OCI-LY7 (cell line): ENCODE data around the gene ABR. TPM values are rescaled to one million over a fixed set of nuclear protein-coding genes. Genes with fewer than 3 reads are reported as not detected.

ENCODE experiments used
- BruUV-seq: library from RNA; stranded (reverse); fragments of 400-500 nt; replicated peaks from 2 replicates; lab custom pipeline; 2021; lab: Mats Ljungman, UMichigan
- CTCF ChIA-PET: fragments of 300-600 bp; sonication (Branson Sonifier 250); formaldehyde crosslinking; loops from one replicate; lab custom pipeline; 2022; ENCODE audit warnings: antibody characterized with exemption; ENCODE audit not compliant: unreplicated experiment; lab: Charles Lee
- POLR2A ChIA-PET: fragments of 300-600 bp; sonication (Branson Sonifier 250); formaldehyde crosslinking; loops from one replicate; lab custom pipeline; 2022; ENCODE audit warnings: antibody characterized with exemption; lab: Charles Lee
- DNase-seq: peaks from one replicate; pipeline ENCODE4 v3.0.0-alpha.2; 2015; ENCODE audit warnings: low spot score
- H2AFZ ChIP-seq: fragments of 200-600 bp; sonication (generic), shearing (Covaris generic); 2 replicates; pipeline ENCODE4 v1.6.1; 2014; ENCODE audit warnings: mild to moderate bottlenecking, antibody characterized with exemption, low read length, moderate library complexity
- H3K27ac ChIP-seq: fragments of 200-600 bp; sonication (generic); 2 replicates; pipeline ENCODE4 v1.5.1; 2014; ENCODE audit warnings: mixed run types, low read depth, mild to moderate bottlenecking, moderate library complexity, low read length, inconsistent platforms; ENCODE audit not compliant: poor library complexity, severe bottlenecking
- H3K36me3 ChIP-seq: fragments of 200-600 bp; sonication (generic); 2 replicates; pipeline ENCODE4 v1.6.1; 2014; ENCODE audit warnings: mild to moderate bottlenecking, antibody characterized with exemption, low read length, moderate library complexity, mixed read lengths; ENCODE audit not compliant: insufficient read depth
- H3K4me1 ChIP-seq: fragments of 200-600 bp; sonication (generic); 2 replicates; pipeline ENCODE4 v1.5.1; 2014; ENCODE audit warnings: mild to moderate bottlenecking, low read length; ENCODE audit not compliant: insufficient read depth, poor library complexity, severe bottlenecking
- H3K4me2 ChIP-seq: fragments of 200-600 bp; sonication (generic); 2 replicates; pipeline ENCODE4 v1.6.1; 2014; ENCODE audit warnings: mild to moderate bottlenecking, low read length
- H3K4me3 ChIP-seq: fragments of 200-600 bp; sonication (generic); 2 replicates; pipeline ENCODE4 v1.5.1; 2014; ENCODE audit warnings: mild to moderate bottlenecking, low read depth, low read length; ENCODE audit not compliant: poor library complexity, severe bottlenecking
- H3K79me2 ChIP-seq: fragments of 200-600 bp; sonication (generic); 2 replicates; pipeline ENCODE4 v1.6.1; 2016; ENCODE audit warnings: low read depth, mild to moderate bottlenecking, low read length, moderate library complexity, mixed read lengths; ENCODE audit not compliant: insufficient read depth
- H3K9me2 ChIP-seq: fragments of 200-600 bp; sonication (generic); 2 replicates; pipeline ENCODE4 v1.6.1; 2016; ENCODE audit warnings: mild to moderate bottlenecking, low read length, mixed read lengths; ENCODE audit not compliant: insufficient read depth
- H3K9me3 ChIP-seq: fragments of 200-600 bp; sonication (generic); 2 replicates; pipeline ENCODE4 v1.6.1; 2014; ENCODE audit warnings: mild to moderate bottlenecking, mixed run types, low read length, mixed read lengths
- H4K20me1 ChIP-seq: fragments of 200-600 bp; sonication (generic); 2 replicates; pipeline ENCODE4 v1.6.1; 2014; ENCODE audit warnings: mild to moderate bottlenecking, antibody characterized with exemption, low read length, moderate library complexity, mixed read lengths; ENCODE audit not compliant: insufficient read depth
- CTCF ChIP-seq: fragments of 200-600 bp; sonication (generic); conservative IDR thresholded peaks from 2 replicates; pipeline ENCODE4 v1.5.1; 2014; ENCODE audit warnings: mild to moderate bottlenecking, antibody characterized with exemption, low read length, moderate library complexity, mixed read lengths
- EZH2phosphoT487 ChIP-seq: fragments of 200-600 bp; sonication (generic); IDR thresholded peaks from 2 replicates; pipeline ENCODE4 v1.6.1; 2018; ENCODE audit warnings: low read depth, borderline replicate concordance, mild to moderate bottlenecking, mixed run types, antibody characterized with exemption, low read length, moderate library complexity, mixed read lengths
- intact Hi-C: fragments of 100-400 bp; cut with micrococcal nuclease; formaldehyde crosslinking; loops from one replicate; pipeline ENCODE4 v1.10.0; 2022; ENCODE audit not compliant: unreplicated experiment
- total RNA-seq, 2 experiments: library from RNA; depleted of rRNA in 1 of 2; stranded (reverse); fragments of >200 nt in 1 of 2; shearing (Covaris generic) in 1 of 2; gene quantifications; 2 replicates each; pipeline ENCODE4 v1.2.3, GENCODE V29; 2014 to 2022

ABR gene
- total RNA-seq, 2 experiments from 2014 or later: 164 to 181 TPM

GRCh38 chr17:1008008-1008761, 171.6 kb downstream of the ABR start:
- Histone ChIP-seq H3K27ac (no peak overlapping the region), H3K36me3 (peaks cover 87% of the 10 kb centered on the region), H3K9me2 (no peaks in the 10 kb centered on the region), H3K79me2 (no peaks in the 10 kb centered on the region), H3K4me3 (no peak overlapping the region), H3K4me2 (no peak overlapping the region), H2AFZ (no peak overlapping the region), H3K9me3 (no peaks in the 10 kb centered on the region), H4K20me1 (no peaks in the 10 kb centered on the region), H3K4me1 (no peaks in the 10 kb centered on the region)
- DNase-seq: no peak
- TF ChIP-seq CTCF (no peak), EZH2phosphoT487 (no peak)
- CTCF ChIA-PET: no interaction called here
- no TSS peak for BruUV-seq
- intact Hi-C loops: no loop called here
- POLR2A ChIA-PET: no interaction called here

- Histone ChIP-seq H3K79me2 (no peaks in the 10 kb centered on the region), H3K4me3 (no peak overlapping the region), H3K9me3 (no peaks in the 10 kb centered on the region), H2AFZ (no peak overlapping the region), H3K4me1 (no peaks in the 10 kb centered on the region), H3K4me2 (no peak overlapping the region), H3K27ac (no peak overlapping the region), H3K9me2 (no peaks in the 10 kb centered on the region), H3K36me3 (peaks cover 88% of the 10 kb centered on the region), H4K20me1 (no peaks in the 10 kb centered on the region)
- POLR2A ChIA-PET: no interaction called here
- TF ChIP-seq CTCF (no peak), EZH2phosphoT487 (no peak)
- intact Hi-C loops: no loop called here
- BruUV-seq: no TSS peak
- DNase-seq: no peak
- CTCF ChIA-PET: no interaction called here
Observed at GRCh38 chr17:1007310-1008007, 172.3 kb downstream of the ABR start.

GRCh38 chr17:1006054-1006453, 173.7 kb downstream of the ABR start:
- Histone ChIP-seq H3K4me2 (no peak overlapping the region), H3K27ac (no peak overlapping the region), H3K36me3 (peaks cover 89% of the 10 kb centered on the region), H3K9me3 (no peaks in the 10 kb centered on the region), H4K20me1 (no peaks in the 10 kb centered on the region), H2AFZ (no peak overlapping the region), H3K79me2 (no peaks in the 10 kb centered on the region), H3K4me1 (no peaks in the 10 kb centered on the region), H3K4me3 (no peak overlapping the region), H3K9me2 (no peaks in the 10 kb centered on the region)
- no TSS peak for BruUV-seq
- no peak for TF ChIP-seq EZH2phosphoT487
- TF ChIP-seq CTCF: no peak
- intact Hi-C loops: no loop called here
- ChIA-PET POLR2A (interaction anchor here (0.7 kb wide), 1 partner anchor 816 kb away, joined by 3 read pairs; no protein-coding TSS in a partner anchor), CTCF (no interaction called here)
- DNase-seq: no peak
